BE2C (cell line): ENCODE results near the gene SMIM43.

ENCODE experiments used
- DNase-seq: peaks from one replicate; pipeline ENCODE4 v3.0.0-alpha.2; 2020
- H3K27me3 ChIP-seq: fragments of 250-450 bp; sonication (Bioruptor Pico); 2 replicates; pipeline ENCODE4 v1.5.1; 2020; ENCODE audit warnings: mild to moderate bottlenecking
- H3K36me3 ChIP-seq: fragments of 250-450 bp; sonication (Bioruptor Pico); 2 replicates; pipeline ENCODE4 v1.5.1; 2020; ENCODE audit warnings: mild to moderate bottlenecking
- H3K4me1 ChIP-seq: fragments of 250-450 bp; sonication (Bioruptor Pico); 2 replicates; pipeline ENCODE4 v1.5.1; 2020
- H3K4me3 ChIP-seq: 2 replicates; pipeline ENCODE4 v1.5.1; 2011; ENCODE audit warnings: low read depth, low read length
- H3K9me3 ChIP-seq: fragments of 250-450 bp; sonication (Bioruptor Pico); 2 replicates; pipeline ENCODE4 v1.5.1; 2020
- TF ChIP-seq, protein P1 (sequence below): IDR thresholded peaks from 2 replicates; pipeline ENCODE4 v1.5.1; 2012; ENCODE audit warnings: mild to moderate bottlenecking, low read depth, low read length

SMIM43 gene

DNA sequence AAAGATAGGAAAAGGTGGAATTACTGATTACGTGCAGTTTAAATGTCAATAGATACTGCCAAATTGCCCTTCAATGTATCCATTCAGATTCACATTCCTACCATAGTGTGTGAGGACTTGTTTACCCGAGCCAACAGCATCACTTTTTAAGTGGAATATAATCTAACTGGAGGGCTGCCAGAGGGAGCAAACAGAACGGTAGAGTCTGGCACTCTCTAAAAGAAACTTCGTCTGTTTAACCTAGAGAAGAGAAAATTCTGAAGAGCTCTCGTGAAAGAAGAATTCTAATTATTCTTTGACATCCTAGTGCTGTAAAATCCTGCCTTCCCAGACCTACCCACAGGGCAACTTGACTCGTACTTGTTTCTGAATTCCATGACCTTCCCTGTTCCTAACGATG lies 23.2 kb downstream of the SMIM43 start:
- Histone ChIP-seq H3K27me3 (no peaks in the 10 kb centered on the region), H3K4me1 (no peaks in the 10 kb centered on the region), H3K9me3 (no peaks in the 10 kb centered on the region), H3K36me3 (no peaks in the 10 kb centered on the region), H3K4me3 (no peak overlapping the region)
- no peak for DNase-seq
- TF ChIP-seq, protein P1, sequence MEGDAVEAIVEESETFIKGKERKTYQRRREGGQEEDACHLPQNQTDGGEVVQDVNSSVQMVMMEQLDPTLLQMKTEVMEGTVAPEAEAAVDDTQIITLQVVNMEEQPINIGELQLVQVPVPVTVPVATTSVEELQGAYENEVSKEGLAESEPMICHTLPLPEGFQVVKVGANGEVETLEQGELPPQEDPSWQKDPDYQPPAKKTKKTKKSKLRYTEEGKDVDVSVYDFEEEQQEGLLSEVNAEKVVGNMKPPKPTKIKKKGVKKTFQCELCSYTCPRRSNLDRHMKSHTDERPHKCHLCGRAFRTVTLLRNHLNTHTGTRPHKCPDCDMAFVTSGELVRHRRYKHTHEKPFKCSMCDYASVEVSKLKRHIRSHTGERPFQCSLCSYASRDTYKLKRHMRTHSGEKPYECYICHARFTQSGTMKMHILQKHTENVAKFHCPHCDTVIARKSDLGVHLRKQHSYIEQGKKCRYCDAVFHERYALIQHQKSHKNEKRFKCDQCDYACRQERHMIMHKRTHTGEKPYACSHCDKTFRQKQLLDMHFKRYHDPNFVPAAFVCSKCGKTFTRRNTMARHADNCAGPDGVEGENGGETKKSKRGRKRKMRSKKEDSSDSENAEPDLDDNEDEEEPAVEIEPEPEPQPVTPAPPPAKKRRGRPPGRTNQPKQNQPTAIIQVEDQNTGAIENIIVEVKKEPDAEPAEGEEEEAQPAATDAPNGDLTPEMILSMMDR = no peak

DNA sequence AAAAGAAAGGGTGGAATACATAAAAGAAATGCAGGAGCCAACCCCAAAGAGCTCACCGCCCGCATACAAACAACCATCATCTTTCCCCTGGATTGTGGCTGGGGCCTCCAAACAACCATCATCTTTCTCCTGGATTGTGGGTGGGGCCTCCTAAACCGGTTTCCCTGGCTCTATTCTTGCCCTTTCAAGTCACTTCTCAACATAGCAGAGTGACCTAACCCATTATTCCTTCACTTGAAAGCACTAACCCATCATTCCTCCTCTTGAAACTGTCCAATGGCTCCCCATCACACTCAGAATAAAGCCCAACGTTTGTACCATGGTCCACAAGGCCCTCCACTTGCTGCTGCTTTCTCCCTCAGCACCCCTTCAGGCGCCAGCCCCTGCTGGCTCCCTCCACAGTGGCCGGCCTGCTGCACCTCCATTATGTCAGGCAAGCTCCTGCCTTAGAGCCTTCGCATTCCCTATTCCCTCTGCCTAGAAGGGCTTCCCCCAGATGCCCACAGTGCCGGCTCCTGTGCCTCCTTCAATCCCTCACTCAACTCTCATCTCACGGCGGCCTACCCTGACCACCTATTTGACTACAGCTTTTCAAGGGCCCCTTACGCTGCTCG lies 24.1 kb downstream of the SMIM43 start:
- no peak for DNase-seq
- H3K4me3 ChIP-seq = no peak overlapping the region
- H3K36me3 ChIP-seq = no peaks in the 10 kb centered on the region
- H3K9me3 ChIP-seq = no peaks in the 10 kb centered on the region
- TF ChIP-seq, protein P1 = no peak
- H3K27me3 ChIP-seq = no peaks in the 10 kb centered on the region
- H3K4me1 ChIP-seq = no peaks in the 10 kb centered on the region; the same call in 1 of the 2 replicates

DNA sequence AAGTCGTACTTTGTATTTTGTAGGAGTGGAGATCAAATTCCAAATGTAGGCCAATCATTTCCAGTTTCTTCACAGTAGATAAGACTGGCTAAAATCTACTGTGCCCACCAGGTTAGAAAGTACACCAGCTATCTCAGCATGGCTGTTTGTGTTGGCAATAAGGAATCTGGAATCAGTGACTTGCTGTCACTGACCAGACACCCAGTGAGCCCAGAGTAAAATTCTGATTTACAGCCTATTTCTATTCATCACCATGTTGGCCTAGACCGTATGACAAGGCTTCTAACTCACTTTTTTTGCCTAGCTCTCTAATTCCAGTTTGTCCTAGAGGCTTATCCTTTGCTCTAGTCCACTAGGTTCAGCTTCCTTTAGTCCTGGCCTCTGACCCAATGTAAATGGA lies 25.4 kb downstream of the SMIM43 start:
- Histone ChIP-seq H3K4me1 (no peaks in the 10 kb centered on the region; the same call in 1 of the 2 replicates), H3K9me3 (no peaks in the 10 kb centered on the region), H3K4me3 (no peak overlapping the region), H3K27me3 (peaks cover 9% of the 10 kb centered on the region; the same call in 1 of the 2 replicates), H3K36me3 (no peaks in the 10 kb centered on the region)
- DNase-seq = no peak
- TF ChIP-seq, protein P1 = no peak

DNA sequence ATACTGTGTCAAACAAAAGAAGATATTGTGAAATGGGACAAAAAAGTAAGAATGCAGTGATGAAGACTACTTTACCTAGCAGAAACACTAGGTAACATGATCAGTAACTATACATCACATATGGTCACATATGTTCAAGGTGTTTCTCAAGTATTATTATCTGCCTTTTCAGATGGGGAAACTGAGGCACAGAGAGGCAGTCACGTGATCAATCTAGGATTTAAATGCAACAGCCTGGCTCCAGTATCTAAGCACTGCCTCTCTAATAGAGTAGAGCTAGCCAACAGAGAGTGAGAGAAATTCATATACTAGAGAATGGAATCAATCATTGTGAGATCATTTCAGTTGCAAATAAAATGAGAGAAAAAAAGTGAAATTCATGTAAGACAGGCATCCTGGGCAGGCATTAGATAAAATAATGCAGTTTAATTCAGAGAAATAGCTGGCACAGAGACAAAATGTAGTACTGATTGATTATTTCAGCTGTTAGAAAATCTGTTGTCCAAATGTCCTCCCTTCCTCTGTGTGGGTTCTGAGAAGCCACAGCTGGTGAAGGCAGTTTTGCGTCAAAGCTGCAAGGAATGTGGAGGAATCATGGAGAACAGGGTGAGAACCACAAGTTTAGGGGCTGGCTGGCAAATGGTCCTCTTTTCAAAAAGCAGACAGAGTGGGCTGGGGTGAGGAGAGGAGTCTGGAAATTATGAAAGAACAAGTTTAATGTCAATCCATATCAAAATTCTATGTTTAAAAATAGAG lies 26.0 kb downstream of the SMIM43 start:
- no peak overlapping the region for H3K4me3 ChIP-seq
- peaks cover 10% of the 10 kb centered on the region; the same call in 1 of the 2 replicates for H3K27me3 ChIP-seq
- H3K36me3 ChIP-seq = no peaks in the 10 kb centered on the region
- no peaks in the 10 kb centered on the region for H3K9me3 ChIP-seq
- TF ChIP-seq, protein P1 = no peak
- DNase-seq = no peak
- no peaks in the 10 kb centered on the region; the same call in 1 of the 2 replicates for H3K4me1 ChIP-seq

DNA sequence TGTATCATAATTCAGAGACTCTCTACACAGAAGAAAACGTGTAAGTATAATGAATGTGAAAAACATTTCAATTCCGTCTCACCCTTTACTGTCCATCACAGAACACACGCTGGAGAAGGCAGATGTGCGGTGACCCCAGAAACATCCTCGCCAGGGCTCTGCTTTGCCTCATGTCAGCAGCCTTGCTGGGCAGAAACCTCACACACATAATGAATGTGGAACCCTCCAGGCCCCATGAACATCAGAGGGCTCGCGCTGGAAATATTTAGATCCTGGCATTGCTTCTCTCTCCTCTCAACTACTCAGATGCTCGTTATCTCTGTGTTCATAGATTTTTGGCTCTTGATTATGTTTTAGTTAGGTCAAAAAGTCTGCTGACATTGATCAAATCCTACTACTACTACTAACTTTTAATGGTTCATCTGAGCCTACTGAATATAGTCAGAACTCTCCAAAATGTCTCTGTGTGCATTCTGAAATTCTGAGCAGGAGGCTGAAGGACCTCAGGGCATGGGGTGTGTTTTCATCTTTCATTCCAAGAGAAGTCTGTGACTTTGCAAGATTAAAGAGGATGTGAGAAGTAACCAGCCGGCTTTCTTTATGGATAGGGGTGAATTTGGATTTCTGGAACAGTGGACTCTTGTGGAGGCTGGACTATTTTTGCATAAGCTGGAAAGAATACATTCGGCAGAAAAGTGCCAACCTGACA lies 27.0 kb downstream of the SMIM43 start:
- no peak overlapping the region for H3K4me3 ChIP-seq
- TF ChIP-seq, protein P1 = no peak

More for the DNA sequence above, 27.0 kb downstream of the SMIM43 start:
- DNase-seq = no peak
- no peaks in the 10 kb centered on the region for H3K36me3 ChIP-seq
- peaks cover 10% of the 10 kb centered on the region; the same call in 1 of the 2 replicates for H3K27me3 ChIP-seq
- no peaks in the 10 kb centered on the region for H3K9me3 ChIP-seq
- H3K4me1 ChIP-seq = no peaks in the 10 kb centered on the region; the same call in 1 of the 2 replicates
